Activated CD8-positive, alpha-beta memory T cell treated with anti-CD3 and anti-CD28 coated beads for 36 hours (primary cell): Measurements from ENCODE around the gene PDZRN4. TPM values are rescaled to one million over a fixed set of nuclear protein-coding genes. Genes with fewer than 3 reads are reported as not detected.

ENCODE experiments used
- CTCF ChIA-PET: fragments of 350-600 bp; sonication (Branson Sonifier 250); formaldehyde crosslinking; loops from one replicate; lab custom pipeline; 2021; ENCODE audit warnings: antibody characterized with exemption; lab: Charles Lee
- POLR2A ChIA-PET: fragments of 350-600 bp; sonication (Branson Sonifier 250); formaldehyde crosslinking; loops from one replicate; lab custom pipeline; 2021; ENCODE audit warnings: antibody characterized with exemption; lab: Charles Lee
- total RNA-seq, 2 experiments: library from RNA; stranded (reverse); gene quantifications; one replicate each; pipeline ENCODE4 v1.2.3, GENCODE V29; 2021

Gene PDZRN4
- total RNA-seq, 2 experiments from 2014 or later: not detected

DNA sequence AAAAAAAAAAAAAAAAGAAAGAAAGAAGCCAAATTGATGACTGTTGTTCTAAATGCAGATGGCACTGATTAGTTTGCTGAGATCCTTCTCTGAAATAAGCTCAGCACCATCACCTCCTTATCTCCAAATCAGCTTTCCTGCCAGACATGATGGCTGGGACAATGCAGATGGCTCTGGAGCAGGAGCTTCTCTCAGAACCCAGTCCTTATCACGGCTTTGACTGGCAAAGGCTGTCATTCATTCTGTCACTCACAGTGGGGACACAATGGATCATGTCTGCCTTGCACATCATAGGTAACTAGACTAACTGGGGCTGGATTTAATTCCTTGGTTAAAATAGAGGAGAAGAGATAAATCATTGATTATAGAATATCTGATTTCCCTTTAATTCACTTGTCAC is 146.3 kb downstream of the PDZRN4 start:
- POLR2A ChIA-PET: no interaction called here
- CTCF ChIA-PET: interaction anchor here (1.0 kb wide), 1 partner anchor 28 kb away, joined by 3 read pairs; no protein-coding TSS in a partner anchor

DNA sequence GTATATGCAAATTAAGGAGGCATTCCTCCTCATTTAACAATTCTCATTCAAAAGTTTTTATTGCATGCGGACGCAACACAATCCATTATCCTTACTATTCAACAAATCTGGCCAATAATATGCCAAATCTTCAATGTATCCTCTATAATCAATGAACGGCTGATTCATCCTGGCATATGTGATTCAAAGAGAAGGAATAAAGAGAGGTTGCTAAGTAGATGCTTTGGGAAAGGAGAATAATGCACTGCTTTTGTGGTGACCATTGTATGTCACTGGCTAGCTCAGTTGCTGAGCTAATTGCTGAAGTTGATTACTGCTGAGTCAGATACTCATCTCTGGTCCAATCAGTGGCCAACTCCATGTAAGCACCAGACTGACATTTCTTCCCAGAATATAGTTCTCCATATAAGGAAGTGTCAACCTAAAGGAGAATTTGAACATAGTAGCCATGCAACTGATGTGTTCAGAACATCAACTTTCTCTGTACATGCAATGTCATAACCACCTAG is 148.0 kb downstream of the PDZRN4 start:
- POLR2A ChIA-PET: no interaction called here
- CTCF ChIA-PET: no interaction called here

DNA sequence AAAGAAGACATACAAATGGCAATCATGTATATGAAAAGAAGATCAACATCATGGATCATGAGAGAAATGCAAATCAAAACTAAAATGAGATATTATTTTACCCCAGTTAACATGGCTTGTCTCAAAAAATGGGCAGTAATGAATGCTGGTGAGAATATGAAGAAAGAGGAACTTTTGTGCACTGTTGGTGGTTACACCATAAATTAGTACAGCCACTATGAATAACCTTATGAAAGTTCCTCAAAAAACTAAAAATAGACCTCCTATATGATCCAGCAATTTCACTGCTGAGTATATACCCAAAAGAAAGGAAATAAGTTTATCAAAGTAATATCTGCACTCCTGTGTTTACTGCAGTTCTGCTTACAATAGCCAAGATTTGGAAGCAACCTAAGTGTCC is 151.7 kb downstream of the PDZRN4 start:
- ChIA-PET CTCF (no interaction called here), POLR2A (no interaction called here)

DNA sequence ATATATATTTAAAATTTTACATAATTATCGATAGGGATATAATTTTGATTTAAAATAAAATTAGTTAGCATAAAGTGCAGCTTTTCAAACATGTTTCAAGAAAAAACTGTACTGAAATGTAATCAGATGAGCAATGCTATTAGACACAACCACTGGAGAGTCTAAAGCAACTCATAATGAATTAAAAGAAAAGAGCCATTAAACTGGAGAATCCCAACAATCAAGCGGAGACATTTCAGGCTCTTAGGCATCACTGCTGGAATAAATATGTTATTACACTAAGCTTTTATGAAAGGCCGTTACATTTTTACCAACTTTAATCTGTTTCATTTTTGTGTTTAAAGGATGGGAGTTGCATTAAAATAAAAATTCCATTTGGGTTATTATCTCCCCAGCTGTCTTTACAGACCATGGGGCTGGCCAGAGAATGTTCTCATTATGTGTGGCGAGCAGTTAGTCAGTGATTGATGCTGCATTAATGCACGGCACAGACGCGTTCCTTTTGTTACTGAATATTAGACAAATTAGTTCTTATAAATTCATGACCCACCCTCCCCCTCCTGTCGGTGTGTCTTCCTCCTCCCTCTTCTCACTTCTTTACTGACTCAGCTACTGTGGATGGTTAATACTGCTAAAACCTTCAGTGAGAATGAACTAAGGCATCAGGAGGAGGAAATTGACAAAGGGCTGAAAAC is 156.8 kb downstream of the PDZRN4 start:
- POLR2A ChIA-PET: no interaction called here
- CTCF ChIA-PET: no interaction called here

DNA sequence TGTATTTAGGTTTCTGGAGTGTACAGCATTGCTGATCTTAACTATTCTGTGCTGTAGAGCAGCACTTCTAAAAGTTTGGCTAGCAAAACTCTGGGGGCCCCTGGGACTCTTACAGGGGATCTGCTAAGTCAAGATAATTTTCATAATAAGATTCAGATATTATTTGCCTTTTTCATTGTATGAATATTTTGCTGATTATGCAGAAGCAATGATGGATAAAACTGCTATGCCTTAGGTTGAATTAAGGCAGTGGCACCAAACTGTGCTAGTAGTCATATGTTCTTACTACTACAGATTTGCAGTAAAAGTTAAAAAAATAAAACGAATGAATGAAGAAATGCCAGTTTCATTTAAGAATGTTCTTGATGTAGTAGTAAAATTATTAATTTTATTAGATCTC is 160.1 kb downstream of the PDZRN4 start:
- POLR2A ChIA-PET: no interaction called here
- CTCF ChIA-PET: no interaction called here

DNA sequence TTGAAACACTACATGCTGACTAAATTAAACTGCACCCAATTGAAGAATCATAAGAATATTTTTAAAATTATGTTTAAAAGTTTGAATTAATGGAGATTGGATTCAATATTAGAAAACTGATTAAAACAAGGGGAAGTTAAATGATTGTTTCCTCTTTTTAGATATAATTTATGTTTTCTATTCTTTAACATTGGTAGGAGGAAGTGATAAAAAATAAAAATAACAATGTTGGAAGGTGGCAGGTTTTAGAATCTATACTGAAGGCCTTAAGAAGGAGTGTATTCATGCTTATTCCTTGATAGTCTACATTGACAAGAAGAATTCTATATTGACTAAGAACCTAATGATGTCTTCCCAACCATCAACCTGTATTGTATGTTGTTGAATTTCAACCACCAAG is 168.1 kb downstream of the PDZRN4 start:
- ChIA-PET POLR2A (no interaction called here), CTCF (no interaction called here)

DNA sequence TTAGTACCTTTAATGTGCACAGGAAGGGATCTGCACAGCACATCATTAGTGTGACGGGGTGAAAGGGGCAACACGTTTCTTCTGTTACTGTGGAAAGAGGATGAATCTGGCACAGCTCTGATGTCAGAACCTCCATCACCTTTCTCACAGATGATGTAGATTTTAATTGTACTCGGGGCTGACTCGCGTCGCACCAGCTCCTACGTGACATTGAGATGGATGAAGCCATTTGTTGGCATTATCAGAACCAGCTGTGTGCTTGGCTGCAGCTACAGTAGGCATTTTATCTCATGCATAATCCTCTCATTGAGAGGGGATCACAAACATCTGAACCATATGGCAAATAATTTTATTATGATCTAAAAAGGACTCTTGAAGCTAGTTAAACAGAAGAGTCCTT is 173.6 kb downstream of the PDZRN4 start:
- ChIA-PET POLR2A (no interaction called here), CTCF (no interaction called here)

DNA sequence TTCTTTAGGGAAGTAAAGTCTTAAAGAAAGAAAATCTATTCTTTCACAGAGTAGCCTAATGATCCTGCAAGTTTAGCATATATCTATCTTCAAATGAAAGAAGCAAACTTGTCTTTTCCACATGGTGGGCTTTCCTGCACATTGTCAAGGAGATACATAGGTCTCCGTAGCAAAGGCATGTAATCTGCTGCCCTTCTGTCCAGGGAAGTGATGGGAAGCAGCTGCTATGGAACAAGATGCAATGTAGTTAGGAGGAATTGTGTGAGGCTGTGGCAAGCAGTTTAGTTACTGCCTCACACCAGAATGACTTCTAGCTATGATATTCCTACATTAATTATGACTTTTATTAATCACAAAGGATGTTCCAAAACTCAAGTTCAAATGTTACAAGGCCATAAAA is 174.4 kb downstream of the PDZRN4 start:
- CTCF ChIA-PET: no interaction called here
- POLR2A ChIA-PET: no interaction called here

DNA sequence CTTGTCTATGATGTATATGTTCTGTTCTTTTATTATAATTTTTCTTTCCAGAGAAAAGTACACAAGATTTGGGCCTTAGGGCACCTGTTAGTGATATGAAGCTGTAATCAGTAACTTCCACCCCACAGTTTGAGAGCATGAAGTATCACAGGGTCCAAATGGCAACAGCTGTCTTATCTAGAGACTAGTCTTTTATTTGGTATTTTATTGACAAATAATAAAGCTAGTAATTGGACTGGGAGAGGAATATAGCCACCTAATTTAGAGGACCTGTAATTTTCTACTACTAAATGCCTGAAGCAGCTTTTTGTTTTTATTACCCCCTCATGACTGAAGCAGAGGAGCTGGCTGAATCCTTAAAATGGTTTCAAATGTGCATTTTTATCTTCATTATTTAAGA is 174.8 kb downstream of the PDZRN4 start:
- ChIA-PET CTCF (no interaction called here), POLR2A (no interaction called here)

DNA sequence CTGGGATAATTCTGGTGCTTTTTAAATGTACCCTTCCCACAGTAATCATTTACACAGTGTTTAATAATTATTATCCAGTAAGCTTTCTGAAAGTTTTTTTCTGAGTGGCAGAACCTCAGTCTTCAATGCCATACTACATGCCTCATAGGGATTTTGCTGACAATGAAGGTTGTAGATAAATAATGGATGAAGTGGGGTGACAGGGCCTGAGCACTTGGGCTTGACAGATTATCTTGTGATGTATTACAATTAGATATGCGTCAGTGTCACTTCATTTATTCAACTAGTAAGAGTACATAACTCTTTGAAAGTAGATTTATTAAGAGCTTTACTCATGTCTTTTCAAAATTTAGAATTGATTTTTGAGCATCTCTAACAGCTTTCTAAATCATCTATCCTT is 176.1 kb downstream of the PDZRN4 start:
- ChIA-PET POLR2A (no interaction called here), CTCF (no interaction called here)

DNA sequence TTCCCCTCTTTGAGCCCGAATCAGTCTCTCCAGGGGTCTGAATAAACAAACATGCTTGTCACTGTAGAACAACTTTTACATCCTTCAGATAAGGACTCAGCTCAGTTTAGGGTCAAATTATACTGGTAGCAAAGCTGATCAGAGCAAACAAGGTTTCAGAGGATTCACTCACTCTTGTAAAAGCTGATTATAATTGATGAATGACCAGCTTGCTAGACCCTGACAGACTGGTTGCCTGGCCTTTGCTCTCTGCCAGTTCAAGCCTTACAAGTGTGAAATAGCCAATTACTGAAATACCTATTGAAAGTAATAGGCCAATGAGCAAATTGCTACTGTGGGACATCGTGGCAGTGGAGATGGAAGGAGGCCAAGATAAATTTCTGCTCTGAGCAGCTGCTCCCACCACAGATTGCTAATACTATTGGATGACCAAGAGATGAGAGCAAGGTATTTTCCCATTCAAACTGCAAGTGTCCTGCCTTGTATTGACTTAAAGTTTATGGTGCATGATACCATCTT is 177.6 kb downstream of the PDZRN4 start:
- POLR2A ChIA-PET: no interaction called here
- CTCF ChIA-PET: no interaction called here

DNA sequence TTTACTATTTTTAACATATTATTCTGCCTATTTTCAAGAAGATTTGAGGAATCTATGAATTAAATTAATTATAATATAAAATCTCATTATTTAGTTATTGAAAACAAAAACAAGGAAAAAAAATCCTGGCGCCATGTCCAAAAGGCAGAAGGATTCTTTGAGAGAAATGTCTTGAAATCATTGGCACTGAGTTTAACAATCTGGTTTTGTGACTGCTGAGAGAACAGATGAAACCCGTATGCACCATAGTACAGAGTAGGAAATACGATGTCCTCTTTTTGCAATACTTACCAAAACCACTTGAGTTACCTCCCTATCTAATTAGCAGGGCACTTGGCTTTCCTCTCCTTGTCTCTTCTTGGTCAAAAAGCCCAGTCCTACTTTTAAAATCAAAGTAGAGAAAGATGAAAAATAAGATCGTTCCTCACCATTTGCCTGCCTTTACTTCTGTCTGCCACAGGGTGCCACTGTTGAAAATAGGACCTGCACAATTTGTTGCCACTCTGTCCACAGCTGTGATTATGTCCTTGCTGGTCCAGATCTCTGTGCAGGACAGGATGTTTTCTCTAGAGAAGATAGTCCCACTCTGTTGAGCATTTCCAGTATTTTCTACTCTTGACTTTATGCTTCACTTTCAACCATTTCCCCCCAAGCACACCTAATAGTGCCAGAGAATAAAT is 179.7 kb downstream of the PDZRN4 start:
- ChIA-PET CTCF (no interaction called here), POLR2A (no interaction called here)

DNA sequence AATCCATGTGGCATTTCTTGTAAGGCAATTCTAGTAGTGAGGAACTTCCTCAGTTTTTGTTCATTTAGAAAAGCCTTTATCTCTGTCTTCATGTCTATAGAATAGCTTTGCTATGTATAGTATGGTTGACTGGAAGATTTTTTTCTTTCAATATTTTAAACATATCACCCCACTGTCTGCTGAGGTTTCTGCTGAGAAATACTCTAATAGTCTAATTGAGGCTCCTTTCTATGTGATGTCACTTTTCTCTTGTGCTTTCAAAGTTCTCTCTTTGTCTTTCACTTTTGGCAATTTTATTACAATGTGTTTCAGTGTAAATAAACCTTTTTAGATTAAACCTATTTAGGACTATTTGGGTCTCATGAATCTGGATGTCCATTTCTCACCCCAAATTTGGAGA is 192.8 kb downstream of the PDZRN4 start:
- POLR2A ChIA-PET: no interaction called here

DNA sequence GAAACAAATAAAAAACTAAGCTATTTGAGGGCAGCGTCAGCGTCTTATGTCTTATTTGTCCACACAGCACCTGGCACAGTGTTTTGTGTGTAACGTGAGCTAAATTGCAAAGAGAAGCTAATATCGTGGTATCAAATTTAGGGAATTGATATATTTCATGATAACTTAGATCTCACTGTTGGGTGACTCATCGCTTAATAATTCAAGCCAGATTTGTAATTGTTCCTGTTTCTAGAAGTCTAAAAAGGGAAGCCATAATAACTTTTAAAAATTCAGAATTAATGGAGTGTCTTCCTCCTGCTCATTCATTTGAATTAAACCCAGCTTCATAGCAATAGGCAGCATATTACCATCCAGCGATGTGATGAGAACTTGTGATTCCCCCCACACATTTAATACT is 214.7 kb downstream of the PDZRN4 start:
- ChIA-PET CTCF (no interaction called here), POLR2A (no interaction called here)

More for the DNA sequence above, 192.8 kb downstream of the PDZRN4 start:
- CTCF ChIA-PET: no interaction called here

DNA sequence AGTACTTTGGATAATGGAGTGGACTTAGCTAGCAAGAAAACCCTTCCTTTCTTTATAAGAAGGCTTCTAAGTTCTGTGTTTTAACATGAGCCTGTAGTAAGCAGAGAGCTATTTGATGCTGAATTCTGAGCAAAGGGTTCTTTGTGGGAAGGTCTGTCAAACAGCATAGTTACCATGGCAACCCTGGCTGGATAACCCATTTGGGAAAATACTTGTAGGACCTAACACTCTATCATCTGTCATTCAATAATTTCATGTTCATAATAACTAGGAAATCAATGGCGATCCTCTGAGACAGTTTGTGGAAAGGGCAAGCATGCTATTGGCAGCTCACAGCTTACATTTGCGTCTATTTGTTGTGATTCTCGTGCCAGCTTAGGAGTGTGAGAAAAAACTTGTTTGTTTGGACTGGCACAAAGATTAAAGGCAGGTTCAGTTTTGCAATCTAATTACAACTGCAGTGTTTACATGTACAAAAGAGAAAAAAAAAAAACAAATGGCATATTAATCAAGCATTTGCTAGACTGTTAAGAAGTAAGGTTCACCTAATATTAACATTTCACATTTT is 219.2 kb downstream of the PDZRN4 start:
- POLR2A ChIA-PET: no interaction called here

DNA sequence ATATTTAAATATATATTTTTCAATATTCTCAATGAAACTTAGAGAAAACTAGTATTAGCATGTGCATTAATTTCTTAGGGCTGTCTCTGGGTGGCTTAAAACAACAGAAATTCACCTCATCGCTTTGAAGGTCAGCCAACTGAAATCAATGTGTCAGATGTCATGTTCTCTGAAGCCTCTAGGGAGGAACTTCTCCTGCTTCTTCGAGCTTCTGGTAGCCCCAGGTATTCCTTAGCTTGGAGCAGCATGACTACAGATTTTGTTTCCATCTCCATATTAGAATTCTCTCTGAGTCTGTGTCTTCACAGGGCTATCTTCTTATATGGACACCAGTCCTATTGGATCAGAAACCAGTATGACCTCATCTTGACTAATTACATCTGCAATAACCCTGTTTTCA is 221.5 kb downstream of the PDZRN4 start:
- CTCF ChIA-PET: no interaction called here
- POLR2A ChIA-PET: no interaction called here

More for the DNA sequence above, 219.2 kb downstream of the PDZRN4 start:
- CTCF ChIA-PET: no interaction called here

DNA sequence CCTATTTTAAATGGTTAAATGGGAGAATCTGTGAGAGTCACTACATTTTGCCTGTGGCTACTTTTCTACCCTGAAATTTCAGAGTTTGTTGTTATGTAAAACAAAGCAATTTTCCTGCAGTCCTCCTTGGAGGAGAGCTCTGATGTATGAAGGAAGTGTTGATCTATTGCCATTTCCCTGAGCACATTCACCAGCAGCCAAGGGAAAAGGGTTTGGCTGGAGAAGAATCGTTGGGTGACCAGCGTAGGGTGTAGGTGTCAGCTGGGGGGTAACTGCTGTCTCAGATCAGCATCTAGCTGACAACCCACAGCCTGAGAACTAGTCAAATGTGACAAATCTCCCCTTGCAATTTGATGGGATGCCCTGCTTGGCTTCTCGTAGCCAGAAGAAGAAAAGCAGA is 230.5 kb downstream of the PDZRN4 start:
- CTCF ChIA-PET: no interaction called here
- POLR2A ChIA-PET: no interaction called here

DNA sequence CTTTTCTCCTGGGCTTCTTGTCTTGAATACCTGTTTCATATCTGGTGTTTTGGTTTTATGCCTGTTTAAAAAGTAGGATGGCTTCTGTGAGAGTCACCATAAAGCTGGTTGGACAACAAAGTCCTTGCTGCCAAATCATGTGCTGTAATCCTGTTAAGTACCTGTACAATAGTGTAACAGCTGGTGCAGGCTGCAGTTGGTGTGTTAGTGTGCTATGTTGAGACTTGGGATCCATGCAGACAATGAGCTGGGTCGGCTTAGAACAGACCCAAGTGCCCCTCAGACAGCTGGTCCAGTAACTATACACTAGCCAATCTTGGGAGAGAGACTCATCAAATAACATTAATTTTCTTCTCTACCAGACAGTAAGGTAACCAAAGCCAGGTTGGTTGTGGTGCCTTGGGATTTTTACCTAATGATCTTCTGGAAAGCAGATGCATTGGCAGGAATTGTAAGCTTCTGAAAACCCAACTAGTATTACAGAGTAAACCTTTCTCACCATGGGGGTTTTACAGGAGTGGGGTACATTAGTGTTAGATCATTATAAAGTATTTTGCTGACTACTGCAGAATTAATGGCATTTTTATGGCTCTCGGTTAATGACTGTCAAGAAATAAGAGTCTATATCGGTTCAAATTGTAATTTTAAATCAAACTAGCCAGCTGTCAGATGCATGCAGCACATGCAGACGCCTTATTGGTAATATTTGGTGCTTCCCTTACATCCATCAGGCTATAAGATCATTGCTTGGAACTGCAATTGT is 231.2 kb downstream of the PDZRN4 start:
- CTCF ChIA-PET: no interaction called here
- POLR2A ChIA-PET: no interaction called here

DNA sequence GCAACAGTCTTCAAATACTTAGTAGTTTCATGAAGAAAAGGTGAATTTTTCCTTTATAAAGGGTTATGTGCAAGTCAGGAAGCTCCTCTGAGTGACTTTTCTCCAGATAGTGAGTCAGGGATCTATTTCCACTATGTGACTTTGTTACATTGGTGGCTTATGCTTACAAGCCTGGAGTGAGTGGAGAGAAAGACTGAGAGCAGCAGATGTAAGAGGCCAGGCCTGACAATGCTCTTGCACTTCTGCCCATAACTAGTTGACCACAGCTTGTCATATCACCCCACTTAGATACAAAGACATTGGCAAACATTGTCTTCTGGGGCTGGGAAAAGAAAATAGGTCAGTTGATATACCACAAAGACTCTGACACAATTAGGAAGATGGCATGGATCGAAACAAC is 236.5 kb downstream of the PDZRN4 start:
- ChIA-PET CTCF (no interaction called here), POLR2A (no interaction called here)

DNA sequence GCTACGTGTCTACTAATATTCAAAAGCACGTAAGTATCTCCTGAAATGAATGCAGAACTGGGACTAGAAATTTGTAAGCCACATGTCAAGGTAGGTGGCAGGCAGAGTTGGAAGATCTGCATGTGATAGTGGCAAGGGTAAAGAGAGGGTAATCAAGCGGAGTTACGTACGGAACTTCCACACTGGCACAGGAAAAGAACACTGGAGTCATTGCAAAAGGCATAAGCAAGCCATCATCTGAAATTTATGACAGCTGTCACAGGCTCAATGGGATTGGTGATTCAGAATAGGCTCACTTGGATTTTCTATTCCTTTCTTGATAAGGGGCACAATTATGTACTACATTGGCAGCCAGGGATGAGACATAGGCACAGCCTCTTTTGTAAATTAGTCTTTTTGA is 245.3 kb downstream of the PDZRN4 start:
- ChIA-PET POLR2A (no interaction called here), CTCF (no interaction called here)
